Osteocyte (in vitro differentiated cells): ENCODE data around the gene HOXA1. TPM values are rescaled to one million over a fixed set of nuclear protein-coding genes. Genes with fewer than 3 reads are reported as not detected.

Source experiments
- DNase-seq: peaks from one replicate; pipeline ENCODE4 v3.0.0; 2021; ENCODE audit warnings: mixed read lengths; ENCODE audit not compliant: unreplicated experiment; ENCODE audit errors: extremely low spot score
- H3K27ac Mint-ChIP-seq: one replicate; pipeline ENCODE4 v1.8.0; 2021; ENCODE audit warnings: mild to moderate bottlenecking, mixed read lengths; ENCODE audit not compliant: unreplicated experiment
- H3K27me3 Mint-ChIP-seq: one replicate; pipeline ENCODE4 v1.8.0; 2021; ENCODE audit warnings: mixed read lengths; ENCODE audit not compliant: unreplicated experiment
- H3K36me3 Mint-ChIP-seq: one replicate; pipeline ENCODE4 v1.8.0; 2021; ENCODE audit warnings: mixed read lengths; ENCODE audit not compliant: unreplicated experiment
- H3K4me1 Mint-ChIP-seq: one replicate; pipeline ENCODE4 v1.8.0; 2021; ENCODE audit warnings: mixed read lengths; ENCODE audit not compliant: unreplicated experiment
- H3K4me3 Mint-ChIP-seq: one replicate; pipeline ENCODE4 v1.8.0; 2021; ENCODE audit warnings: mild to moderate bottlenecking, moderate library complexity, mixed read lengths; ENCODE audit not compliant: unreplicated experiment
- H3K9me3 Mint-ChIP-seq: one replicate; pipeline ENCODE4 v1.8.0; 2021; ENCODE audit warnings: mixed read lengths; ENCODE audit not compliant: unreplicated experiment
- total RNA-seq: library from RNA; stranded (reverse); gene quantifications from 2 replicates; pipeline ENCODE4 v1.2.1, GENCODE V29; 2021
- TF ChIP-seq, protein P1 (sequence below): fragments of 200-600 bp; sonication (generic); IDR thresholded peaks from 2 replicates; pipeline ENCODE4 v1.5.0; 2021; ENCODE audit warnings: antibody characterized with exemption, mild to moderate bottlenecking, moderate library complexity

HOXA1 gene
- total RNA-seq, 1 donor from 2014 or later = not detected

DNA sequence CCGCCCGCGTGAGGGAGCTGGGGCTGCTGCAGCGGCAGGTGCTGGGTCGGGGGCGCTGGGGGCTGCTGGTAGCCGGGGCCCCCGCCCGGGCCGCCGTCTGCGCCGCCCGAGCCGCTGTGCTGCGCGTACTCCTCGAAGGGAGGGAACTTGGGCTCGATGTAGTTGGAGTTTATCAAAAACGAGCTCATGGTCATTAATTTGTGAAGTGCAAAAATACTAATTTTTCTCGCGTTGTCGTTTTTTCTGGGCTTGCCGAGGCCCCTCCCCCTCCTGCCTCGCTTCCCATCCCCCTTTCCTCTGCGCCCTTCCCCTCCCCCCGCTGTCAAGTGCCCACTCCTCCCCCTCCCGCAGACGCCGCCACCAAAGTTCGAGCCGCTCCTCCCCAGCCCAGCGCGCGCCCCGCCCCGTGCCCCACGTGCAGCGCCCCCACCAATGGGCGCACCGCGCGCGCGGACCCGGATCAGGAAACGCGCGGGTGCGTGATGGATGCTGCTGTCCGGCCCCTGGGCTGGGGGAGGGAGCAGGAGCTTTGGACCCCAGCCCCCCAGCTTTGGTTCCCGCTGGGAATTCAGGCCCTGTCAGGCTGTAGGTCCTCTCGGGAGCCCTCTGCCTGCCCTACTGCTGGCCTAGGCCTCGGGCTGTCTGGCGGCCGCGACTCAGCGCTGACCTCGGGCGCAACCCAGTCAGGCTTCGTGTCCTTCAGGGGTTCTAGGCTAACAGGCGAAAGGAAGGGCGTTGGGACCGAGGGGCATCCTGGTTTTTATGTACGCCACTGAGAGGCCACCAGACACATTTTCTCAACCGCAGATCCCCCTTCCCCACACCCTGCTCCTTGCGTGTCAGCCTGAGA, 35.0 kb upstream of the HOXA1 start, which contains the start of gene HOXA4:
Gene HOXA4 (minus strand): TSS at position 218 of the 850 bp plus-strand sequence. CDS start 24 bp downstream, at position 194.
- Mint-ChIP-seq H3K9me3 (no peaks in the 10 kb centered on the region), H3K36me3 (no peaks in the 10 kb centered on the region), H3K27me3 (peaks cover 90% of the 10 kb centered on the region), H3K4me3 (peak within 1 kb of the TSS; percentile 51), H3K27ac (no peak within 1 kb of the TSS), H3K4me1 (peaks cover 2% of the 10 kb centered on the region)
- TF ChIP-seq, protein P1, sequence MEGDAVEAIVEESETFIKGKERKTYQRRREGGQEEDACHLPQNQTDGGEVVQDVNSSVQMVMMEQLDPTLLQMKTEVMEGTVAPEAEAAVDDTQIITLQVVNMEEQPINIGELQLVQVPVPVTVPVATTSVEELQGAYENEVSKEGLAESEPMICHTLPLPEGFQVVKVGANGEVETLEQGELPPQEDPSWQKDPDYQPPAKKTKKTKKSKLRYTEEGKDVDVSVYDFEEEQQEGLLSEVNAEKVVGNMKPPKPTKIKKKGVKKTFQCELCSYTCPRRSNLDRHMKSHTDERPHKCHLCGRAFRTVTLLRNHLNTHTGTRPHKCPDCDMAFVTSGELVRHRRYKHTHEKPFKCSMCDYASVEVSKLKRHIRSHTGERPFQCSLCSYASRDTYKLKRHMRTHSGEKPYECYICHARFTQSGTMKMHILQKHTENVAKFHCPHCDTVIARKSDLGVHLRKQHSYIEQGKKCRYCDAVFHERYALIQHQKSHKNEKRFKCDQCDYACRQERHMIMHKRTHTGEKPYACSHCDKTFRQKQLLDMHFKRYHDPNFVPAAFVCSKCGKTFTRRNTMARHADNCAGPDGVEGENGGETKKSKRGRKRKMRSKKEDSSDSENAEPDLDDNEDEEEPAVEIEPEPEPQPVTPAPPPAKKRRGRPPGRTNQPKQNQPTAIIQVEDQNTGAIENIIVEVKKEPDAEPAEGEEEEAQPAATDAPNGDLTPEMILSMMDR = no peak
- DNase-seq = no peak

- Mint-ChIP-seq H3K4me1 (peaks cover 2% of the 10 kb centered on the region), H3K4me3 (no peak overlapping the region)
- no peak for DNase-seq
These were observed 34.1 kb upstream of the HOXA1 start for GRCh38 chr7:27129729-27130539.

GRCh38 chr7:27128776-27129728, 33.3 kb upstream of the HOXA1 start:
- H3K9me3 Mint-ChIP-seq = no peaks in the 10 kb centered on the region
- H3K36me3 Mint-ChIP-seq = no peaks in the 10 kb centered on the region
- no peak overlapping the region for H3K27ac Mint-ChIP-seq
- TF ChIP-seq, protein P1 = no peak
- no peak overlapping the region for H3K4me3 Mint-ChIP-seq
- no peak for DNase-seq
- H3K4me1 Mint-ChIP-seq = peaks cover 2% of the 10 kb centered on the region
- H3K27me3 Mint-ChIP-seq = peaks cover 90% of the 10 kb centered on the region

More at GRCh38 chr7:27129729-27130539, 34.1 kb upstream of the HOXA1 start:
- H3K27ac Mint-ChIP-seq = no peak overlapping the region
- H3K27me3 Mint-ChIP-seq = peaks cover 90% of the 10 kb centered on the region
- TF ChIP-seq, protein P1 = no peak
- no peaks in the 10 kb centered on the region for H3K9me3 Mint-ChIP-seq
- no peaks in the 10 kb centered on the region for H3K36me3 Mint-ChIP-seq

DNA sequence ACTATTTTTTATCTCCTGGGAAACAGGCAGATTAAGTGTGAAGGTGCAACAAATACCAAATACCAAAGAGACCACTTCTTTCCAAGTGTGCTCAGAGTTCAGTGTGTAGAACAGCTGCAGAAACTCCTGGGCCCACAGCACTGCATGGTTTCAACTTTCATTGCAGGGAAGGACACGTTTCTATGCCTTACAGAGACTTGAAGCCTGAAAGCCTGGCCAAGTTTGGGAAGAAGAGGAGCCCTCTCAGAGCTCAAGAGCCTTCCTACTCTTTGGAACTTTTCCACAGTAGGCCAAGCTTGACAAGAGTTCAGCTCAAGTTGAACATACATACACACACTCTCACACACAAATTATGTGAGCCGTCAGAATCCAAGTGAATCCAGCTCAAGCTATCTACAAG, 32.2 kb upstream of the HOXA1 start:
- H3K4me3 Mint-ChIP-seq = no peak overlapping the region
- no peak overlapping the region for H3K27ac Mint-ChIP-seq
- H3K9me3 Mint-ChIP-seq = no peaks in the 10 kb centered on the region
- DNase-seq = no peak
- TF ChIP-seq, protein P1 = no peak
- H3K36me3 Mint-ChIP-seq = no peaks in the 10 kb centered on the region
- H3K4me1 Mint-ChIP-seq = peaks cover 2% of the 10 kb centered on the region
- H3K27me3 Mint-ChIP-seq = peaks cover 90% of the 10 kb centered on the region
